IPS-15b (cell line): ENCODE results near the gene TLNRD1.

ENCODE experiments used
- H3K27me3 ChIP-seq: one replicate; pipeline ENCODE4 v1.6.1; 2013; ENCODE audit warnings: low read length; ENCODE audit not compliant: control insufficient read depth, insufficient read depth
- H3K36me3 ChIP-seq: one replicate; pipeline ENCODE4 v1.6.1; 2013; ENCODE audit warnings: low read length; ENCODE audit not compliant: control insufficient read depth, insufficient read depth
- H3K4me1 ChIP-seq: one replicate; pipeline ENCODE4 v1.6.1; 2013; ENCODE audit warnings: mild to moderate bottlenecking, low read length; ENCODE audit not compliant: control insufficient read depth, insufficient read depth
- H3K4me3 ChIP-seq: one replicate; pipeline ENCODE4 v1.5.1; 2013; ENCODE audit warnings: low read depth, low read length
- H3K9ac ChIP-seq: one replicate; pipeline ENCODE4 v1.6.1; 2013; ENCODE audit warnings: low read depth, mild to moderate bottlenecking, low read length
- H3K9me3 ChIP-seq: one replicate; pipeline ENCODE4 v1.6.1; 2013; ENCODE audit warnings: mild to moderate bottlenecking, low read length; ENCODE audit not compliant: control insufficient read depth, insufficient read depth

Gene TLNRD1

DNA sequence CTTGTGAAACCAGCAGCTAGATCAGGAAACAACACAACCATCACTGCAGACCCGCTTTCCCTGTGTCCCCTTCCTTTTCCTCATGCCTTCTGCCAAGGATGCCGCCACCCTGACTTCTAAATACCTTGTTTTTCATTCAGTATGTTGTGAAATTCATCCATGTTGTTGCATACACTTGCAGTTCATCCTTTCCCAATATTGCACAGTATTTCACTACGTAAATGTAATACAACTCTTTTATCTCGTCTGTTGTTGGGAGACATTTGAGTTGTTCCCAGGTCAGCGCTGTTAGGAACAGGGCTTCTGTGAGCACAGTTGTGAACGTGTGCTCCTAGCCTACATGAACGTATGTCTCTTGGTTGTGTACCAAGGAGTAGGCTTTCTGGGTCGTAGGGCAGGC, 24.2 kb downstream of the TLNRD1 start:
- Histone ChIP-seq H3K27me3 (no peaks in the 10 kb centered on the region), H3K9ac (no peak overlapping the region), H3K4me1 (peaks cover 7% of the 10 kb centered on the region), H3K36me3 (no peaks in the 10 kb centered on the region), H3K9me3 (no peaks in the 10 kb centered on the region), H3K4me3 (no peak overlapping the region)

DNA sequence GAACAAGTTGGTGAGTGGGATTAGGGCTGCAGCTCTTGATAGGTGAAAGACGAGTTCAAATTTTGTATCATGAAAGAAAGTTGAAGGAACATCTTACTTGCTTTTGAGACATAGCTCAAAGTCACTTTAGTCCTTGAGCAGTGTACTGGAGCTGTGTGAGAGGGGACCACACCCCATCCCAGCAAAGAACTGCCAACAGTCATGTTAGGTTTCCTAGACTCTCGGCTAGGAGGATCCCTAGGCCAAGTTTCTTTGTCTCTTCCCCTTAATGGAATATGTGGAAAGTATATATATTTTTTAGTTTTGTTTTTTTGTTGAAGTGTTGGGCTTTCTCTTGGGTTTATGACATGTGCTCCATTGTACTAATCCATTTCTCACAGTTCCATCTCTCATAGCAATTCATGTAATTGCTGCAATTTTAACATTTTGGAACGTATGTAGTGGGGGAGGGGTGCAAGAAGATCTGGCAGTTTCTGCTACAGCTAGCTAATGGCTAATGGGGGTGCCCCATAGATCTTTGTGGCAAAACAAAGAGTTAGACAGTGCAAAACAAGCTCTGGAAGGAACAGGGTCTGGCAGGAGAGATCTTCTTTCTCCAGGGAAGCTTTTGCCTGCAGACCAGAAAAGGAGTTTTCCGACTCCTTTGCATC, 25.1 kb downstream of the TLNRD1 start:
- no peaks in the 10 kb centered on the region for H3K27me3 ChIP-seq
- H3K36me3 ChIP-seq: no peaks in the 10 kb centered on the region
- no peak overlapping the region for H3K4me3 ChIP-seq
- peaks cover 7% of the 10 kb centered on the region for H3K4me1 ChIP-seq
- no peaks in the 10 kb centered on the region for H3K9me3 ChIP-seq
- no peak overlapping the region for H3K9ac ChIP-seq

DNA sequence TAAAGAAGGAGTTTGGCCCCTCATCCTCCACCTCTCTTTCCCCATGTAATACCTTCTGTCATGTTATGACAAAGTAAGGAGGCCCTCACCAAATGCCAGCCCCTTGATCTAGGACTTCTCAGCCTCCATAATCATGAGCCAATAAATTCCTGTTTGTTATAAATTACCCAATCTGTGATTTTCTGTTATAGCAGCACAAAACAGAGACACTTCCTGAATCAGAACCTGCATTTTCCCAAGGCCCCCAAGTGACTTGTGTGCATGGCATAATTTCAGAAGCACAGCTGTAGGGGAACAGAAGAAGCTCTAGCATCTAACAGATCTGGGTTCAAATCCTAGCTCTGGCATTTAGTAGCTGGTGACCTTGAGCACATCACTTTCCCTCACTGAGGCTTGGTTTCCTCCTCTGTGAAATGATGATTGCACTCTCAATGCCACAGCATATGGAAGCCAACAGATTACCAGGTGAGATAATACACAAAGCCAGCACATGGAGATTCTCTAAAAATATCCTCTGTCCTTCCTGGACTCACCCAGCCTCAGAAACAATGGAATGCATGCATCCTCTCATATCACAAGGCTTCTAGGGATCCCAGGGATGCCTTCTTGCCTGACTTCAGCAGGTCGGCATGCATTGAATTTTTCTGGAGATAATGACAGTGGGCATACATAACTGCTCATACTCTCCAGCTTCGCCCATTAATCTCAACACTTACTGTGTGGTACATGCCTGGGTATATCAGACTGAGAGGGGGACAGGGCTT, 26.3 kb downstream of the TLNRD1 start:
- Histone ChIP-seq H3K9ac (no peak overlapping the region), H3K9me3 (no peaks in the 10 kb centered on the region), H3K4me1 (peaks cover 7% of the 10 kb centered on the region), H3K36me3 (no peaks in the 10 kb centered on the region), H3K27me3 (no peaks in the 10 kb centered on the region), H3K4me3 (no peak overlapping the region)

DNA sequence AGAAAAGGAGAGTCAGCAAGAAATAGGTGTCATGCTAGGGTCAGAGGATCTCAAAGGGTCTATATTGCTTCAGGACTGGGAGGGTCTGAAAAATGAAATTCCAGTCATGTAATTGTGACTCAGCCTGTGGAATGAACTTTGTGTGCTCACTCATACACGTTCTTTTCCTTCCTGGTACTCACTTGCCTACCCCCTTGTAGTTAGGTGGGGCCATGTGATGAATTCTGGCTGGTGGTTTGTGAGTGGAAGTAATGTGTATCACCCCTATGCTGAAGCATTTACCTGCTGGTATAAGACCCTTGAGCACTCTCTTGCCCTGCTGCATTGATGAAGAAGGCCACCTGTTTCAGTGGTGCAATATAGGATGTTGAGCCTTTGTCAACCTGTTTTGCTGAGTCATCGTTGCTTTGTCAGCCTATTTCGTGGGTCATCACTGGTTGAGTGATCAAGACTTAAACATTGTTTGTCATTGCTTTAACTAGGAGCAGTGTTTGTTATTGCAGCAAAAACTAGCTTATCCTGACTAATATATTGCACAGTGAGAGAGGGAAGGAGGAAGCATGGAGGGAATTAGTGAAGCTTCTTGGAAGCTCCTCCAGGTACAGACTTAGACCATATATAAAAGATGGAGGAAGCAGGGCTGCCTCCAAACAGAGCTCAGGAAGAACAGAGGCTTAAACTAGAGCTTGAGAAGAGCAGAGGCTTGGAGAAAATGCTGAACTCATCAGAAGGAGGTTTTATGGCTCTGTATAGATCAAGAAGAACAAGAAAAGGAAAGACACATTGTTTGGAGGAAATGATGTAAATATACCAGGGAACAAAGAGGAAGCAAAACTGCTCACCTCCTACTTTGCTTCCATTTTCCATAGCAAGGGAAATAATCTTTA, 28.9 kb downstream of the TLNRD1 start:
- H3K27me3 ChIP-seq: no peaks in the 10 kb centered on the region
- no peaks in the 10 kb centered on the region for H3K9me3 ChIP-seq
- no peaks in the 10 kb centered on the region for H3K4me1 ChIP-seq
- no peak overlapping the region for H3K4me3 ChIP-seq
- H3K9ac ChIP-seq: no peak overlapping the region
- no peaks in the 10 kb centered on the region for H3K36me3 ChIP-seq

DNA sequence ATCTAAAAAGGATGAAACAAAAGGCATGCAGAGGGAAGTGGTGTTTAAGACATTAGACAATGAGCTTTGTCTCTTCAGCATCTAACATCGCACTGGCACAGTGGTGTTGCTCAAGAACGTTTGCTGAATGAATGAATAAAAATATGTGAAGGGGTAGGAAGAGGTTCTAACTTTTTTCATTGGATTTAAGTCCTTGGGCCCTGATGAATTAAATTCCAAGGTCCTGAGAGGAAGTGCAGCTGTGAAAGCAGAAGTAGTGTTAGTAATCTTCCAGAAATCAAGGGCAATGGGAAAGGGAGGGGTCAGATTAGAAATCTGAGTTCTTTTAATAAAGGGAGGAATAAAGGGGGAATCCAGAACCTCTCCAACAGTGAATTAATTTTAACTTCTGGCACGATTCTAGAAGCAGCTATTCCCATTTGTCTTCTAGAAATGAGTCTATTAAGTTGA, 29.6 kb downstream of the TLNRD1 start:
- H3K9ac ChIP-seq: no peak overlapping the region
- no peaks in the 10 kb centered on the region for H3K4me1 ChIP-seq
- no peaks in the 10 kb centered on the region for H3K9me3 ChIP-seq
- H3K4me3 ChIP-seq: no peak overlapping the region
- no peaks in the 10 kb centered on the region for H3K36me3 ChIP-seq
- no peaks in the 10 kb centered on the region for H3K27me3 ChIP-seq

DNA sequence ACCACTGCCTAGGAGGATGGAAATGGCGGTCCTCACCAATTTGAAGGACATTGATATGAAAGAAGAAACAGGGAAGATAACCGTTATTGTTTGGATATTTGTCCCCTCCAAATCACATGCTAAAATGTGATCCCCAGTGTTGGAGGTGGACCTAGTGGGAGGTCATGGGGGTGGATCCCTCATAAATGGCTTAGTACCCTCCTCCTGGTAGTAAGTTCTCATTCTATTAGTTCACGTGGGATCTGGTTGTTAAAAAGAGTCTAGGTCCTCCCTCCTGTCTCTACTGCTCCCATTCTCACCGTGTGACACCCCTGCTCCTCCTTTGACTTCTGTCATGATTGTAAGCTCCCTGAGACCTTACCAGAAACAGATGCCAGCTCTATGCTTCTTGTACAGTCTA, 30.5 kb downstream of the TLNRD1 start:
- Histone ChIP-seq H3K4me1 (no peaks in the 10 kb centered on the region), H3K9me3 (no peaks in the 10 kb centered on the region), H3K27me3 (no peaks in the 10 kb centered on the region), H3K36me3 (no peaks in the 10 kb centered on the region), H3K4me3 (no peak overlapping the region), H3K9ac (no peak overlapping the region)

DNA sequence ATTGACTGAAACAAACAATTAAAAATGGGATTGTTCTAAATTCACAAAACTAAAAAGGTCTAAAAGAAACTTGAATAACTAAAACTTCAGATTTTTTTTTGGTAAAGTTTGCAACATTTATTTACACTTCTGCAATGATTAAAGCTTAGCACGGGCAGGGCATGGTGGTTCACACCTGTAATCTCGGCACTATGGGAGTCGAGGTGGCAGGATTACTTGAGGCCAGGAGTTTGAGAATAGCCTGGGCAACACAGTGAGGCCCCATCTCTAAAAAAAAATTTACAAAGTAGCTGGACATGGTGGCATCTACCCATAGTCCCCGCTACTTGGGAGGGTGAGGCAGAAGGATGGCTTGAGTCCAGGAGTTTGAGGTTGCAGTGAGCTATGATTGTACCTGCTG, 31.6 kb downstream of the TLNRD1 start:
- no peaks in the 10 kb centered on the region for H3K36me3 ChIP-seq
- H3K9ac ChIP-seq: no peak overlapping the region
- no peaks in the 10 kb centered on the region for H3K9me3 ChIP-seq
- no peaks in the 10 kb centered on the region for H3K4me1 ChIP-seq
- H3K27me3 ChIP-seq: no peaks in the 10 kb centered on the region
- no peak overlapping the region for H3K4me3 ChIP-seq

DNA sequence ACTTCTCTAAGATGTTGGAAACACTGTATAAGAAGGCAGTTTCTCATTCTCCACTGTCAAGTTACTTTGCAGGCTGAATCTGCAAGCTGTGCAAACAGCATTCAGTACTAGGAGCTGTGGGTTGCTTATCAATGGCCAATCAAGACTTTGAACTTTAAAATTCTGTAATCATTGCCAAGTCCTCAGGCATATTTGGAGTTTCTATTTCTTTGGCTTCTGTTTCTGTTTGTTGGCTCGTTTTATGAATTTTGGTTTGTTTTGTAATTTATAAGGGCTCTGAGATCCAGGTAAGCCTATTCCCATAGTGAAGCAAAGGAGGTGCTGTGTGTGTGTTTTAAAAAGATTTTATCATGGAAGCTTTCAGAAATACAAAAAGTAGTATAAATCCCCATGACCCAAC, 32.1 kb downstream of the TLNRD1 start:
- H3K9ac ChIP-seq: no peak overlapping the region
- no peaks in the 10 kb centered on the region for H3K4me1 ChIP-seq
- no peaks in the 10 kb centered on the region for H3K9me3 ChIP-seq
- H3K4me3 ChIP-seq: no peak overlapping the region
- H3K36me3 ChIP-seq: no peaks in the 10 kb centered on the region
- no peaks in the 10 kb centered on the region for H3K27me3 ChIP-seq

- no peak overlapping the region for H3K9ac ChIP-seq
- H3K4me3 ChIP-seq: no peak overlapping the region
- H3K36me3 ChIP-seq: no peaks in the 10 kb centered on the region
- no peaks in the 10 kb centered on the region for H3K9me3 ChIP-seq
- H3K27me3 ChIP-seq: no peaks in the 10 kb centered on the region
- H3K4me1 ChIP-seq: no peaks in the 10 kb centered on the region
These were observed 32.8 kb downstream of the TLNRD1 start for GRCh38 chr15:81033508-81033907.

GRCh38 chr15:81037952-81038743, 37.4 kb downstream of the TLNRD1 start:
- H3K4me3 ChIP-seq: no peak overlapping the region
- H3K4me1 ChIP-seq: no peaks in the 10 kb centered on the region
- no peaks in the 10 kb centered on the region for H3K36me3 ChIP-seq
- no peak overlapping the region for H3K9ac ChIP-seq
- no peaks in the 10 kb centered on the region for H3K9me3 ChIP-seq
- no peaks in the 10 kb centered on the region for H3K27me3 ChIP-seq

GRCh38 chr15:81038975-81039607, 38.4 kb downstream of the TLNRD1 start:
- Histone ChIP-seq H3K36me3 (no peaks in the 10 kb centered on the region), H3K4me3 (no peak overlapping the region), H3K9ac (no peak overlapping the region), H3K9me3 (no peaks in the 10 kb centered on the region), H3K4me1 (no peaks in the 10 kb centered on the region), H3K27me3 (no peaks in the 10 kb centered on the region)
